NT2/D1 (cell line): ENCODE data around the gene MID2.

ENCODE experiments used
- SUZ12 ChIP-seq: IDR thresholded peaks from 2 replicates; pipeline ENCODE4 v1.6.1; 2011; ENCODE audit not compliant: insufficient read length, insufficient read depth; ENCODE audit errors: extremely low read depth
- YY1 ChIP-seq: IDR thresholded peaks from 2 replicates; pipeline ENCODE4 v1.6.1; 2011; ENCODE audit not compliant: insufficient read length, insufficient read depth
- ZNF274 ChIP-seq: IDR thresholded peaks from 2 replicates; pipeline ENCODE4 v1.6.1; 2011; ENCODE audit warnings: mild to moderate bottlenecking, low read depth, low read length

DNA sequence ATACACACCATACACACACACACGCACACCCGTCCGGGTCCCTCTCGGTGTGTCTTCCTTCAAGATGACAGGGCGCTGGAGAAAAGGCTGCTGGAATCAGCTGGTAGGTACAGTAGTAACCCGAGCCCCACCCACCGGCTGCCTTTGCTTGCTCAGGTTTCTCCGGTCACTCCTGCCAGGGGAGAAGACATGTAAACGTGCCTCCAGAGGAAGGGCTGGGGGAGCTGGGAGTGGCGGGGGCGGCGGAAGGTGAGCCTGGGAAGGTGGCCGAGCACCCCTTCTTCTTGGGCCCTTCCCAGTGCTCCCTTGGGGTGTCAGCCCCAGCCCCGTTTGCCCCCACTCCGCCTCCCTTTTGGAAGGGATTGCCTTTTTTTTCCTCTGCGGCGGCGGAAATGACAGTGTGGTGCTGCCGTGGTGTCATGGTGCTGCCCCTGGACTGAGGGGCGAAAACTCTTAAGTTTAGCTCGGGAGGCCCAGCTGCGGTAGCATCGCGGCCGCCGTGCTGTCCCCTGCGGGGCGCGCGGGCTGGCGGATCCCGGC lies at the start of gene MID2:
- TF ChIP-seq ZNF274 = no peak
- TF ChIP-seq YY1 = no peak
- no peak for TF ChIP-seq SUZ12
